HepG2 (cell line): ENCODE measurements around the gene SLCO3A1.

Experiments
- BRD4 ChIP-seq: sonication (generic); formaldehyde crosslinking; IDR thresholded peaks from 2 replicates; pipeline ENCODE4 v1.4.0; 2020; ENCODE audit warnings: missing genetic modification reagents
- DNMT3B ChIP-seq: conservative IDR thresholded peaks from 2 replicates; pipeline ENCODE4 v1.6.1; 2016; ENCODE audit warnings: missing biosample characterization, control low read depth
- MYC ChIP-seq: sonication (generic); formaldehyde crosslinking; IDR thresholded peaks from 2 replicates; pipeline ENCODE4 v1.9.0; 2021; ENCODE audit warnings: missing genetic modification reagents, borderline replicate concordance
- RAD21 ChIP-seq: fragments of 450-650 bp; formaldehyde crosslinking; IDR thresholded peaks from 2 replicates; pipeline ENCODE4 v1.5.0; 2020; ENCODE audit warnings: mild to moderate bottlenecking
- RFX5 ChIP-seq: IDR thresholded peaks from 2 replicates; pipeline ENCODE4 v1.6.1; 2011; ENCODE audit warnings: low read depth, low read length, improper control_type of control experiment
- SP2 ChIP-seq: sonication (generic); formaldehyde crosslinking; IDR thresholded peaks from 2 replicates; pipeline ENCODE4 v1.5.1; 2020; ENCODE audit warnings: mild to moderate bottlenecking, missing genetic modification reagents
- ZNF224 ChIP-seq: sonication (generic); formaldehyde crosslinking; IDR thresholded peaks from 2 replicates; pipeline ENCODE4 v1.5.0; 2020; ENCODE audit warnings: mild to moderate bottlenecking, missing genetic modification reagents
- TF ChIP-seq, protein P1 (sequence below): sonication (generic); formaldehyde crosslinking; IDR thresholded peaks from 2 replicates; pipeline ENCODE4 v1.5.0; 2020; ENCODE audit warnings: mild to moderate bottlenecking, missing genetic modification reagents, moderate library complexity
- TF ChIP-seq, protein P2 (sequence below): sonication (generic); formaldehyde crosslinking; IDR thresholded peaks from 2 replicates; pipeline ENCODE4 v1.4.0; 2020; ENCODE audit warnings: missing genetic modification reagents

DNA sequence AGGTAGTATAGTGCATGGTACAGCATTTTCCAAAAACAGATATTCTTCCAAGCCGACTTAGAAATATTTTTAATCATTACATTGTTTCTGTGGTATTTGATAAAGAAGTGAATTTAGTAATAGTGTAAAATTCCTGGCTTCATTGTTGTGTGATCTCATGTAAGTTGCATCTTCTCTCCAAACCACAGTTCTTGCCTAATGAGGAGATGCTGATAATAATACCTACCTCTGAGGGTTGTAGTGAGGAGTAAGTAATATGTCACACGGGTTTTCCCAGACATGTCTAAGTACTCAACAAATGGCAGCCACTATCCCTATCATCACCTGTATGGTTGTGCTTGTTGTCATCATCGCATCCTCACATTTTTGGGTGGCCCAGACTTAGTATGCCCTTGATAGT is 167.3 kb downstream of the SLCO3A1 start:
- no peak for TF ChIP-seq RAD21 (CRISPR knock-in tag)
- no peak for TF ChIP-seq BRD4
- no peak for TF ChIP-seq MYC
- no peak for TF ChIP-seq RFX5
- TF ChIP-seq, protein P1, sequence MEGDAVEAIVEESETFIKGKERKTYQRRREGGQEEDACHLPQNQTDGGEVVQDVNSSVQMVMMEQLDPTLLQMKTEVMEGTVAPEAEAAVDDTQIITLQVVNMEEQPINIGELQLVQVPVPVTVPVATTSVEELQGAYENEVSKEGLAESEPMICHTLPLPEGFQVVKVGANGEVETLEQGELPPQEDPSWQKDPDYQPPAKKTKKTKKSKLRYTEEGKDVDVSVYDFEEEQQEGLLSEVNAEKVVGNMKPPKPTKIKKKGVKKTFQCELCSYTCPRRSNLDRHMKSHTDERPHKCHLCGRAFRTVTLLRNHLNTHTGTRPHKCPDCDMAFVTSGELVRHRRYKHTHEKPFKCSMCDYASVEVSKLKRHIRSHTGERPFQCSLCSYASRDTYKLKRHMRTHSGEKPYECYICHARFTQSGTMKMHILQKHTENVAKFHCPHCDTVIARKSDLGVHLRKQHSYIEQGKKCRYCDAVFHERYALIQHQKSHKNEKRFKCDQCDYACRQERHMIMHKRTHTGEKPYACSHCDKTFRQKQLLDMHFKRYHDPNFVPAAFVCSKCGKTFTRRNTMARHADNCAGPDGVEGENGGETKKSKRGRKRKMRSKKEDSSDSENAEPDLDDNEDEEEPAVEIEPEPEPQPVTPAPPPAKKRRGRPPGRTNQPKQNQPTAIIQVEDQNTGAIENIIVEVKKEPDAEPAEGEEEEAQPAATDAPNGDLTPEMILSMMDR = no peak
- no peak for TF ChIP-seq DNMT3B (CRISPR knock-in tag)
- TF ChIP-seq ZNF224 = no peak
- TF ChIP-seq, protein P2, sequence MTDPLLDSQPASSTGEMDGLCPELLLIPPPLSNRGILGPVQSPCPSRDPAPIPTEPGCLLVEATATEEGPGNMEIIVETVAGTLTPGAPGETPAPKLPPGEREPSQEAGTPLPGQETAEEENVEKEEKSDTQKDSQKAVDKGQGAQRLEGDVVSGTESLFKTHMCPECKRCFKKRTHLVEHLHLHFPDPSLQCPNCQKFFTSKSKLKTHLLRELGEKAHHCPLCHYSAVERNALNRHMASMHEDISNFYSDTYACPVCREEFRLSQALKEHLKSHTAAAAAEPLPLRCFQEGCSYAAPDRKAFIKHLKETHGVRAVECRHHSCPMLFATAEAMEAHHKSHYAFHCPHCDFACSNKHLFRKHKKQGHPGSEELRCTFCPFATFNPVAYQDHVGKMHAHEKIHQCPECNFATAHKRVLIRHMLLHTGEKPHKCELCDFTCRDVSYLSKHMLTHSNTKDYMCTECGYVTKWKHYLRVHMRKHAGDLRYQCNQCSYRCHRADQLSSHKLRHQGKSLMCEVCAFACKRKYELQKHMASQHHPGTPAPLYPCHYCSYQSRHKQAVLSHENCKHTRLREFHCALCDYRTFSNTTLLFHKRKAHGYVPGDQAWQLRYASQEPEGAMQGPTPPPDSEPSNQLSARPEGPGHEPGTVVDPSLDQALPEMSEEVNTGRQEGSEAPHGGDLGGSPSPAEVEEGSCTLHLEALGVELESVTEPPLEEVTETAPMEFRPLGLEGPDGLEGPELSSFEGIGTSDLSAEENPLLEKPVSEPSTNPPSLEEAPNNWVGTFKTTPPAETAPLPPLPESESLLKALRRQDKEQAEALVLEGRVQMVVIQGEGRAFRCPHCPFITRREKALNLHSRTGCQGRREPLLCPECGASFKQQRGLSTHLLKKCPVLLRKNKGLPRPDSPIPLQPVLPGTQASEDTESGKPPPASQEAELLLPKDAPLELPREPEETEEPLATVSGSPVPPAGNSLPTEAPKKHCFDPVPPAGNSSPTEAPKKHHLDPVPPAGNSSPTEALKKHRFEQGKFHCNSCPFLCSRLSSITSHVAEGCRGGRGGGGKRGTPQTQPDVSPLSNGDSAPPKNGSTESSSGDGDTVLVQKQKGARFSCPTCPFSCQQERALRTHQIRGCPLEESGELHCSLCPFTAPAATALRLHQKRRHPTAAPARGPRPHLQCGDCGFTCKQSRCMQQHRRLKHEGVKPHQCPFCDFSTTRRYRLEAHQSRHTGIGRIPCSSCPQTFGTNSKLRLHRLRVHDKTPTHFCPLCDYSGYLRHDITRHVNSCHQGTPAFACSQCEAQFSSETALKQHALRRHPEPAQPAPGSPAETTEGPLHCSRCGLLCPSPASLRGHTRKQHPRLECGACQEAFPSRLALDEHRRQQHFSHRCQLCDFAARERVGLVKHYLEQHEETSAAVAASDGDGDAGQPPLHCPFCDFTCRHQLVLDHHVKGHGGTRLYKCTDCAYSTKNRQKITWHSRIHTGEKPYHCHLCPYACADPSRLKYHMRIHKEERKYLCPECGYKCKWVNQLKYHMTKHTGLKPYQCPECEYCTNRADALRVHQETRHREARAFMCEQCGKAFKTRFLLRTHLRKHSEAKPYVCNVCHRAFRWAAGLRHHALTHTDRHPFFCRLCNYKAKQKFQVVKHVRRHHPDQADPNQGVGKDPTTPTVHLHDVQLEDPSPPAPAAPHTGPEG (CRISPR knock-in tag) = no peak
- no peak for TF ChIP-seq SP2
